ENCODE measurements around the gene NLGN3. TPM values are rescaled to one million over a fixed set of nuclear protein-coding genes. Genes with fewer than 3 reads are reported as not detected.

Gene NLGN3
- total RNA-seq, 3 donors from 2014 or later: under 0.01 to 1.0 (median 0.32) TPM

- DNase-seq (ENCODE audit: low spot score in 2 of 2): no peak
These were observed 72.7 kb downstream of the NLGN3 start for GRCh38 chrX:71217298-71217697.

More at GRCh38 chrX:71217298-71217697, 72.7 kb downstream of the NLGN3 start:
- Histone ChIP-seq H3K27ac (no peak overlapping the region), H3K9me3 (no peaks in the 10 kb centered on the region), H3K27me3 (peaks cover 0 to 48% of the 10 kb centered on the region in 2 donors), H3K4me1 (no peaks in the 10 kb centered on the region), H3K36me3 (no peaks in the 10 kb centered on the region), H3K4me3 (no peak overlapping the region)
- intact Hi-C loops (cut with DNase I; ENCODE audit: low total_unique reads): loop anchor here (1.0 kb wide), 1 partner anchor 28 kb away; no protein-coding TSS in a partner anchor
- TF ChIP-seq POLR2AphosphoS5 (IDR thresholded peaks at IDR 0.05): no peak
- no peak for TF ChIP-seq POLR2A (IDR thresholded peaks at IDR 0.05)
- TF ChIP-seq, protein P1, sequence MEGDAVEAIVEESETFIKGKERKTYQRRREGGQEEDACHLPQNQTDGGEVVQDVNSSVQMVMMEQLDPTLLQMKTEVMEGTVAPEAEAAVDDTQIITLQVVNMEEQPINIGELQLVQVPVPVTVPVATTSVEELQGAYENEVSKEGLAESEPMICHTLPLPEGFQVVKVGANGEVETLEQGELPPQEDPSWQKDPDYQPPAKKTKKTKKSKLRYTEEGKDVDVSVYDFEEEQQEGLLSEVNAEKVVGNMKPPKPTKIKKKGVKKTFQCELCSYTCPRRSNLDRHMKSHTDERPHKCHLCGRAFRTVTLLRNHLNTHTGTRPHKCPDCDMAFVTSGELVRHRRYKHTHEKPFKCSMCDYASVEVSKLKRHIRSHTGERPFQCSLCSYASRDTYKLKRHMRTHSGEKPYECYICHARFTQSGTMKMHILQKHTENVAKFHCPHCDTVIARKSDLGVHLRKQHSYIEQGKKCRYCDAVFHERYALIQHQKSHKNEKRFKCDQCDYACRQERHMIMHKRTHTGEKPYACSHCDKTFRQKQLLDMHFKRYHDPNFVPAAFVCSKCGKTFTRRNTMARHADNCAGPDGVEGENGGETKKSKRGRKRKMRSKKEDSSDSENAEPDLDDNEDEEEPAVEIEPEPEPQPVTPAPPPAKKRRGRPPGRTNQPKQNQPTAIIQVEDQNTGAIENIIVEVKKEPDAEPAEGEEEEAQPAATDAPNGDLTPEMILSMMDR (IDR thresholded peaks at IDR 0.05): no peak

Other genes starting within 250 kb of the NLGN3 start
- gene TEX11, start 236.1 kb upstream of the NLGN3 start, total RNA-seq: not detected
- 1 to 10 TPM in 2 of 3 donors, not detected in 1; 1.3 to 2.0 TPM for gene SLC7A3, start 213.7 kb upstream of the NLGN3 start, total RNA-seq
- 10 to 100 TPM; 31.4 to 55.2 (median 44.2) TPM for gene SNX12, start 76.5 kb upstream of the NLGN3 start, total RNA-seq
- 10 to 100 TPM; 14.7 to 30.1 (median 21.1) TPM for gene FOXO4, start 49.0 kb upstream of the NLGN3 start, total RNA-seq
- not detected for gene CXorf65, start 38.1 kb upstream of the NLGN3 start, total RNA-seq
- gene IL2RG, start 33.3 kb upstream of the NLGN3 start, total RNA-seq: 10 to 100 TPM in 1 of 3 donors, 1 to 10 TPM in 2; 5.1 to 10.8 (median 8.0) TPM
- 10 to 100 TPM; 32.1 to 34.7 (median 33.9) TPM for gene MED12, start 26.2 kb upstream of the NLGN3 start, total RNA-seq
- 1 to 10 TPM in 2 of 3 donors, not detected in 1; 1.8 to 6.9 TPM for gene GJB1, start 78.4 kb downstream of the NLGN3 start, total RNA-seq
- gene ZMYM3, start 109.3 kb downstream of the NLGN3 start, total RNA-seq: 10 to 100 TPM; 11.5 to 17.6 (median 11.5) TPM
- gene NONO, start 138.8 kb downstream of the NLGN3 start, total RNA-seq: 100 to 1,000 TPM; 247 to 260 (median 257) TPM
- 1 to 10 TPM in 2 of 3 donors, not detected in 1; 1.0 to 1.6 TPM for gene ITGB1BP2, start 156.9 kb downstream of the NLGN3 start, total RNA-seq
- gene TAF1, start 221.5 kb downstream of the NLGN3 start, total RNA-seq: 10 to 100 TPM; 54.4 to 71.0 (median 60.6) TPM